WI38 (cell line): Measurements from ENCODE around the gene KLHL18.

Source experiments
- H3K4me3 ChIP-seq: 2 replicates; pipeline ENCODE4 v1.5.1; 2011; ENCODE audit warnings: low read depth, mild to moderate bottlenecking, control low read depth, low read length
- CTCF ChIP-seq: IDR thresholded peaks from 2 replicates; pipeline ENCODE4 v1.5.1; 2012; ENCODE audit warnings: low read depth, mild to moderate bottlenecking, control low read depth, low read length

Gene KLHL18

GRCh38 chr3:47340866-47341265 is 58.1 kb downstream of the KLHL18 start:
- no peak for TF ChIP-seq CTCF
- no peak overlapping the region for H3K4me3 ChIP-seq

- no peak for TF ChIP-seq CTCF
Observed at GRCh38 chr3:47342151-47342550, 59.4 kb downstream of the KLHL18 start.

GRCh38 chr3:47342812-47343211 is 60.1 kb downstream of the KLHL18 start:
- no peak overlapping the region for H3K4me3 ChIP-seq
- TF ChIP-seq CTCF: no peak

More at GRCh38 chr3:47342151-47342550, 59.4 kb downstream of the KLHL18 start:
- H3K4me3 ChIP-seq: no peak overlapping the region

- no peak for TF ChIP-seq CTCF
- no peak overlapping the region for H3K4me3 ChIP-seq
Observed at GRCh38 chr3:47343471-47343971, 60.8 kb downstream of the KLHL18 start.

GRCh38 chr3:47344971-47345370 is 62.2 kb downstream of the KLHL18 start:
- TF ChIP-seq CTCF: no peak
- H3K4me3 ChIP-seq: no peak overlapping the region

- no peak for TF ChIP-seq CTCF
- H3K4me3 ChIP-seq: no peak overlapping the region
Observed at GRCh38 chr3:47347217-47347801, 64.6 kb downstream of the KLHL18 start.

- no peak overlapping the region for H3K4me3 ChIP-seq
- no peak for TF ChIP-seq CTCF
Observed at GRCh38 chr3:47348411-47349154, 65.8 kb downstream of the KLHL18 start.
